CD4-positive, alpha-beta T cell treated with Interleukin-15 for 1 hour (primary cell): ENCODE results near the gene RBM20.

Source experiments
- DNase-seq: peaks from one replicate; pipeline ENCODE4 v3.0.0-alpha.2; 2020

The RBM20 gene

GRCh38 chr10:110742801-110743200, 98.7 kb downstream of the RBM20 start:
- DNase-seq: no peak

- no peak for DNase-seq
These were observed 100.6 kb downstream of the RBM20 start for GRCh38 chr10:110744782-110745181.

GRCh38 chr10:110746254-110746826, 102.2 kb downstream of the RBM20 start:
- DNase-seq: peak; percentile 45

- DNase-seq: no peak
These were observed 103.0 kb downstream of the RBM20 start for GRCh38 chr10:110746969-110747608.

- no peak for DNase-seq
These were observed 103.7 kb downstream of the RBM20 start for GRCh38 chr10:110747609-110748464.

- no peak for DNase-seq
These were observed 104.8 kb downstream of the RBM20 start for GRCh38 chr10:110748970-110749369.

GRCh38 chr10:110750931-110751330, 106.8 kb downstream of the RBM20 start:
- no peak for DNase-seq

- no peak for DNase-seq
These were observed 107.7 kb downstream of the RBM20 start for GRCh38 chr10:110751850-110752249.

GRCh38 chr10:110753462-110753861, 109.3 kb downstream of the RBM20 start:
- no peak for DNase-seq

GRCh38 chr10:110754375-110755105, 110.4 kb downstream of the RBM20 start:
- DNase-seq: no peak

- no peak for DNase-seq
These were observed 111.6 kb downstream of the RBM20 start for GRCh38 chr10:110755781-110756180.

- DNase-seq: no peak
These were observed 112.7 kb downstream of the RBM20 start for GRCh38 chr10:110756876-110757275.

GRCh38 chr10:110757586-110757985, 113.5 kb downstream of the RBM20 start:
- no peak for DNase-seq

GRCh38 chr10:110758128-110758765, 114.1 kb downstream of the RBM20 start:
- DNase-seq: no peak

- DNase-seq: no peak
These were observed 114.8 kb downstream of the RBM20 start for GRCh38 chr10:110758898-110759297.

GRCh38 chr10:110759523-110759922, 115.4 kb downstream of the RBM20 start:
- no peak for DNase-seq

- DNase-seq: no peak
These were observed 118.1 kb downstream of the RBM20 start for GRCh38 chr10:110762109-110762848.

- DNase-seq: no peak
These were observed 118.7 kb downstream of the RBM20 start for GRCh38 chr10:110762849-110763211.

- DNase-seq: no peak
These were observed 120.2 kb downstream of the RBM20 start for GRCh38 chr10:110764378-110764777.

- no peak for DNase-seq
These were observed 120.8 kb downstream of the RBM20 start for GRCh38 chr10:110764793-110765512.
